ENCODE data around the gene RPS3. TPM values are rescaled to one million over a fixed set of nuclear protein-coding genes. Genes with fewer than 3 reads are reported as not detected.
"Not testable (repeated sequence)": the region's sequence is repeated elsewhere in the genome, so short reads cannot be mapped to it uniquely, and the experiment has no call there.

The RPS3 gene
- 3,197 and 3,352 TPM in 2 replicates for polyA plus RNA-seq (2014; cell fraction: cytosol; rRNA removed)
- polyA plus RNA-seq (2014; cell fraction: nucleus; rRNA removed) = 1,069 and 1,858 TPM in 2 replicates

- peak; percentile 95 for DNase-seq (ENCODE audit: low spot score)
Measured at GRCh38 chr11:75399344-75400145, at the start of gene RPS3. TSS of gene RPS3 (plus strand) at chr11:75399518. CDS start at chr11:75399548, 30 bp downstream.

GRCh38 chr11:75349521-75350116 lies 49.7 kb upstream of the RPS3 start:
- DNase-seq (ENCODE audit: low spot score) = no peak

GRCh38 chr11:75350122-75350742 lies 49.1 kb upstream of the RPS3 start:
- no peak for DNase-seq (ENCODE audit: low spot score)

DNA sequence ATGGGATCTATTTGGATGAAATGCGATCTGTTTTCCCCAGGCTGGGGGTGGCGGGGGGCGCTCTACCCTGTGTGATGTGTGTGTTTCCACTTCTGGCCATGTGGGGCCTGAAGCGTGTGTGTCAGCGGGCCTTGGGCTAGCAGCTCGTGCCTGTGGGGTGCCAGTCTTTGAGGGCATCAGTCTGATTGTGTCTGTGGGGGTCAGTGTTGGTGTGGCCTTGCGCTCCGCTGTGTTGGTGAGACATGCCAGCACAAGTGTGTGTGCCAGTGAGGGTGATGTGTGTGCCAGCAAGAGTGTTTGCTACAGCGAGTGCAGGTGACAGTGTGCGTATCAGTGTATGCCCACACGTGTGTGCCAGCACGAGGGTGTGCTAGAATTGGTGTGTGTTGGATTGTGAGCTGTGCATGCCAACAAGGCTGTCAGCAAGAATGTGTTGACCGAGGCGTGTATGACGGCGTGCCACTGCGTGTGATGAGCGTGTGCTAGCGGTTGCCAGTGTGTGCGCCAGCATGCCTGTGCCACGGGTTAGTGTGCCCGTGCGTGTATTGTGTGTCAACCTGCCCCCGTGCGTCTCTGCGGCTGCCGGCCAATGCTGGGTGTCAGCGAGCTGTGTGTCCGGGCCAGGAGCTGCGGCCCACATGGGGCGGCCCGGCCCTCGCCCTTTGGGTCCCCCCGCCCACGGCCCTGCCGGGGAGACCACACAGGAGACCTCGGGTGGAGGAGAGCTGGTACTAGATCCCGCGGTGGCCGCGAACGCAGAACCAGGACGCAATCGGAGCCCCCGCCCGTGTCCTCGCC lies 48.4 kb upstream of the RPS3 start:
- peak; percentile 63 for DNase-seq (ENCODE audit: low spot score)

DNA sequence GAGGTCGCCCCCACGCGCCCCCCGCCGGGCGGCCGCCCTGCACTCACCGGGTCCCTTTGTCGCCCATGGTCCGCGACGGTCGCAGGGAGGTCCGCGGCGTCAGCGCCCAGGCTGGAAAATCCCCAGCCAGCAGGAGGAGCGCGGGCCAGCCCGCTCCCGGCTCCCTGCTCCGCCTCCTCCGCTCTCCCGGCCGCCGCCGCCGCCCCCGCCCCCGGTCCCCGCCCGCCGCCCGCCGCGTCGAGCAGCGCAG lies 47.9 kb upstream of the RPS3 start, which contains the start of gene ARRB1:
TSS of gene ARRB1 (minus strand) at position 121 of the 250 bp plus-strand sequence. CDS start at position 67, 54 bp downstream.
- no peak for DNase-seq (ENCODE audit: low spot score)

GRCh38 chr11:75351791-75352587 lies 47.3 kb upstream of the RPS3 start:
- peak; percentile 85 for DNase-seq (ENCODE audit: low spot score)

GRCh38 chr11:75352588-75353206 lies 46.6 kb upstream of the RPS3 start:
- DNase-seq (ENCODE audit: low spot score) = no peak

- DNase-seq (ENCODE audit: low spot score) = no peak
Measured at GRCh38 chr11:75355051-75355450, 44.3 kb upstream of the RPS3 start.

DNA sequence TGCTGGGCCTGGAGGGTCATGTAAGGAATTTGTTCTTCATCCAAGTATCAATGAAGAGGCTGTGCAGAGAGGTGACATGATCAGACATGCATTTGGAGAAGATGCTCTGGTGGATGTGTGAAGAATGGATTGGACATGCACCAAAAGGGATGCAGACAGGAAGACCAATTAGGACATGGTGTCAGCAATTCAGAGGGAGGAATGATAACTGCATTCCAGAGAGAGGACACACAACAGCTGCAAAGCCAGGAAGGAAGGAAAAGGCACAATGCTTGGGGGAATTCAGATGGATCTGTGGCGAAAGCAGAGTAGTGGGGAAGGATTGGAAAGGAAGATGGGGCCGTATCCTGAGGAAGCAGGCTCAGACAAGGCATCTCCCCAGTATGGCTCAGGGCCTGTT lies 42.7 kb upstream of the RPS3 start:
- DNase-seq (ENCODE audit: low spot score) = no peak

GRCh38 chr11:75362285-75362684 lies 37.0 kb upstream of the RPS3 start:
- DNase-seq (ENCODE audit: low spot score) = not testable (repeated sequence)

DNA sequence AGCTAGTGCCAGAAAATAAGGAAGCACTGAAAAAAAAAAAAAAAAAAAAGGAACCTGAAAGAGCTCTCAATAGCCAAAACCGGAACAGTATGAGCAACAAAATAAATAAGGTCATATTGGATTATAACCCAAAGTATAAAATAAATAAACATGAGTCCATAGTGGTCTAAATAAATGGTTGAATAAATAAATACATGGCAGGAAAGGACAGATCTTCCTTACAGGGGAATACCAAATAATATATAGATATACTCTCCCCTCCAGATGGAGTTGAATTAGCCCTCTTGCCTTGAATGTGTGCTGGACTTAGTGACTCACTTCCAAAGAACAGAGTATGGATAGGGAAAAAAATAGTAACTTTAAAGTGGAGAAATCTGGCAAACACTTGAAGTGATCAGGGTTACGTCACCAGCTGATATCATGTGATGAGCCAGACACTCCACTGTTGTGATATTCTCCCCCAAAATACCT lies 33.6 kb upstream of the RPS3 start:
- DNase-seq (ENCODE audit: low spot score) = no peak

GRCh38 chr11:75366826-75367225 lies 32.5 kb upstream of the RPS3 start:
- DNase-seq (ENCODE audit: low spot score) = not testable (repeated sequence)

- no peak for DNase-seq (ENCODE audit: low spot score)
Measured at GRCh38 chr11:75369560-75370255, 29.6 kb upstream of the RPS3 start.

DNA sequence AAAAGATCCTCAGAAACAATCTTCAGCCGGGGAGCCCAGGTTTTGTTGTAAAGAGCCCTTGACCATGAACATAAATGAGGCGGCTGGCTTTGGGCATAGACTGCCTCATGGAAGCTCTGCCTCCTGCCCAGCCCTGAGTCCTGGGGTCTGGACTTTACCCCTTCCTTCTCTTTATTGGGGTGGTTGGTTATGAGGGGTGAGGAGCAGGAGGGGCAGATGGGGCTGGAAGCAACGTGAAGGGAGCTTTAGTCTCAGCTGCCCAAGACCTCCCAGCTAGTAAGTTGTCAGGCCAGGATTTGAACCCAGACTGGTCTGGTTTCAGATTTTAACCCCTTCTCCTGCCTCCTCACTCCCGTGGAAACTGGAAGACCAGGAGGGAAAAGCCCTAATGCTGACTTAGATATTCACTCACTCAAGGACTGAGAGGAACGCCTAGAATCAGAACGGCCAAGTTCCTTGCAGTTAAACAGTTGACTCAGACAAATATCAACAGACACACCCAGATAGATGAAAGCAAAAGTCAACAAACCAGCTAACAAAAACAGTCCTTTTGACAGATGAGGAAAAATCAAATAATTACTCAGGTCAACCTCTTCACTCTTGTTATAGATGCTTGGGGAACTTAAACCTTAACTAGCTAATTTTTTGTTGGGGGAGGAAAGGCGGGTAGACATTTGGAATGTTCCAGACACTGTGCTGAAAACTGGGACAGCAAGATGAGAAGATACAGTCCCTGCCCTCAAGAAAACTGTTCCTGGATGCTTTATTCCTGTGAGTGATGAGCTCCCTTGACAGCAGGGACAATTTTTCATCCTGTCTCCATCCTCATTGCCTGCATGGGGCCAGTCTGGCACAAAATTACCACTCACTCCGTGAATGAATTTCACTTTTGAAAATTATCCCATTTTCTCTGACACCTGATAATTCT lies 27.1 kb upstream of the RPS3 start:
- no peak for DNase-seq (ENCODE audit: low spot score)

- no peak for DNase-seq (ENCODE audit: low spot score)
Measured at GRCh38 chr11:75373201-75373600, 26.1 kb upstream of the RPS3 start.

- DNase-seq (ENCODE audit: low spot score) = no peak
Measured at GRCh38 chr11:75374646-75375045, 24.7 kb upstream of the RPS3 start.

- no peak for DNase-seq (ENCODE audit: low spot score)
Measured at GRCh38 chr11:75375626-75376025, 23.7 kb upstream of the RPS3 start.

DNA sequence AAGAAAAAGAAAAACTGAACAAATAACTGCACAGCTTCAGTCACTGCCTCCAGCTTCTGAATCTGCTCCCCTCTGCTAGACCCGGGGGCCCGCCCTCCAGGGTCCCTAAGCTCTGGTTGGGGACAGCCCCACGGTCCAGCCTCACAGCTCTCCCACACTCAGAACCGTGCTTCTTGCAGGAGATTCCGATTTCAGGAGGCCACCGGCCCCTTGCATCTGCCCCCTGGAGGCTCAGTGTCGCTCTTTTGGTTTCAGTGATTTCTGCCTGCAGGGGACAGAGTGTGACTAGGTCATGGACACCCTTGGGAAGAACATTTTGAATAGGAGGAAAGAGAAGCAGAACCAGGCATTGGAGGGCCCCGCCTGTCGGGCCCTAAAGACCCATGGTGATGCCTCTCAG lies 23.1 kb upstream of the RPS3 start:
- DNase-seq (ENCODE audit: low spot score) = no peak

DNA sequence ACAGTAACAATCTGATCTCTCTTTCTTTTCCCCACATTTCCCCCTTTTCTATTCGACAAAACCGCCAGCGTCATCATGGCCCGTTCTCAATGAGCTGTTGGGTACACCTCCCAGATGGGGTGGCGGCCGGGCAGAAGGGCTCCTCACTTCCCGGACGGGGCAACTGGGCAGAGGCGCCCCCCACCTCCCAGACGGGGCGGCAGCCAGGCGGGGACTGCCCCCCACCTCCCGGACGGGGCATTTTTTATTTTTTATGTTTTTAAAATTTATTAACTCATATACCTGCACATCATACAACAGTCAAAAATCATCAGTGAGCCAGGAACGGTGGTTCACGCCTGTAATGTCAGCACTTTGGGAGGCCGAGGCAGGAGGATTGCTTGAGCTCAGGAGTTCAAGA lies 20.5 kb upstream of the RPS3 start:
- not testable (repeated sequence) for DNase-seq (ENCODE audit: low spot score)

All from SK-N-DZ (cell line).